ENCODE results near the gene NTM.

GRCh38 chr11:131504199-131504949, 134.0 kb downstream of the NTM start:
- no peak for TF ChIP-seq CTCF (IDR thresholded peaks at IDR 0.05)
- no peak for TF ChIP-seq POLR2A (IDR thresholded peaks at IDR 0.05)

Data from uterus (tissue), 2 donors.